HL-60 (cell line): ENCODE data around the gene SLCO2A1.

Experiments used
- POLR2AphosphoS5 ChIP-seq: IDR thresholded peaks from 2 replicates; pipeline ENCODE4 v1.6.1; 2012; ENCODE audit warnings: low read depth
- TF ChIP-seq, protein P1 (sequence below): IDR thresholded peaks from one replicate; pipeline ENCODE4 v1.5.1; 2011; ENCODE audit warnings: low read length, control low read depth, inconsistent platforms; ENCODE audit not compliant: insufficient read depth
- TF ChIP-seq, protein P2 (sequence below): IDR thresholded peaks from 2 replicates; pipeline ENCODE4 v1.6.1; 2012; ENCODE audit warnings: low read depth; ENCODE audit not compliant: insufficient replicate concordance

DNA sequence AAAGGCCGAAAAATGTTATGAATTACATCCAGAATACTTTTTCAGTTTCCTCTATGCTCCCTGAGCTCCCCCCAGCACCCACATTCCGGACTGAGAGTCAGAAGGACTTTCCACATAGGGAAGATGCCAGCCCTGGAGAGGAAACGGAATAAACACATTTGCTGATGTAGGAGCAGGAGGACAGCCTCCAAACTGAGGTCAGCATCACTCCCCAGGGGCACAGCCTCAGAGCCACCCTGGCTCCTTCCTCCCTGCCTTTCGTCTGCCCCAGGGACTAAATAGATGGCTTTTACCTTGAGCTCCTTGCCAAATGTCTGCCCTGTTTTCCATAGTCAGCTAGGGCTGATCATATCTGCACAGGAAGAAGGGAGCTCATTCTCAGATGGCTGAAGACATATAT is 22.6 kb upstream of the SLCO2A1 start:
- TF ChIP-seq POLR2AphosphoS5: no peak
- TF ChIP-seq, protein P1, sequence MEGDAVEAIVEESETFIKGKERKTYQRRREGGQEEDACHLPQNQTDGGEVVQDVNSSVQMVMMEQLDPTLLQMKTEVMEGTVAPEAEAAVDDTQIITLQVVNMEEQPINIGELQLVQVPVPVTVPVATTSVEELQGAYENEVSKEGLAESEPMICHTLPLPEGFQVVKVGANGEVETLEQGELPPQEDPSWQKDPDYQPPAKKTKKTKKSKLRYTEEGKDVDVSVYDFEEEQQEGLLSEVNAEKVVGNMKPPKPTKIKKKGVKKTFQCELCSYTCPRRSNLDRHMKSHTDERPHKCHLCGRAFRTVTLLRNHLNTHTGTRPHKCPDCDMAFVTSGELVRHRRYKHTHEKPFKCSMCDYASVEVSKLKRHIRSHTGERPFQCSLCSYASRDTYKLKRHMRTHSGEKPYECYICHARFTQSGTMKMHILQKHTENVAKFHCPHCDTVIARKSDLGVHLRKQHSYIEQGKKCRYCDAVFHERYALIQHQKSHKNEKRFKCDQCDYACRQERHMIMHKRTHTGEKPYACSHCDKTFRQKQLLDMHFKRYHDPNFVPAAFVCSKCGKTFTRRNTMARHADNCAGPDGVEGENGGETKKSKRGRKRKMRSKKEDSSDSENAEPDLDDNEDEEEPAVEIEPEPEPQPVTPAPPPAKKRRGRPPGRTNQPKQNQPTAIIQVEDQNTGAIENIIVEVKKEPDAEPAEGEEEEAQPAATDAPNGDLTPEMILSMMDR: no peak
- TF ChIP-seq, protein P2, sequence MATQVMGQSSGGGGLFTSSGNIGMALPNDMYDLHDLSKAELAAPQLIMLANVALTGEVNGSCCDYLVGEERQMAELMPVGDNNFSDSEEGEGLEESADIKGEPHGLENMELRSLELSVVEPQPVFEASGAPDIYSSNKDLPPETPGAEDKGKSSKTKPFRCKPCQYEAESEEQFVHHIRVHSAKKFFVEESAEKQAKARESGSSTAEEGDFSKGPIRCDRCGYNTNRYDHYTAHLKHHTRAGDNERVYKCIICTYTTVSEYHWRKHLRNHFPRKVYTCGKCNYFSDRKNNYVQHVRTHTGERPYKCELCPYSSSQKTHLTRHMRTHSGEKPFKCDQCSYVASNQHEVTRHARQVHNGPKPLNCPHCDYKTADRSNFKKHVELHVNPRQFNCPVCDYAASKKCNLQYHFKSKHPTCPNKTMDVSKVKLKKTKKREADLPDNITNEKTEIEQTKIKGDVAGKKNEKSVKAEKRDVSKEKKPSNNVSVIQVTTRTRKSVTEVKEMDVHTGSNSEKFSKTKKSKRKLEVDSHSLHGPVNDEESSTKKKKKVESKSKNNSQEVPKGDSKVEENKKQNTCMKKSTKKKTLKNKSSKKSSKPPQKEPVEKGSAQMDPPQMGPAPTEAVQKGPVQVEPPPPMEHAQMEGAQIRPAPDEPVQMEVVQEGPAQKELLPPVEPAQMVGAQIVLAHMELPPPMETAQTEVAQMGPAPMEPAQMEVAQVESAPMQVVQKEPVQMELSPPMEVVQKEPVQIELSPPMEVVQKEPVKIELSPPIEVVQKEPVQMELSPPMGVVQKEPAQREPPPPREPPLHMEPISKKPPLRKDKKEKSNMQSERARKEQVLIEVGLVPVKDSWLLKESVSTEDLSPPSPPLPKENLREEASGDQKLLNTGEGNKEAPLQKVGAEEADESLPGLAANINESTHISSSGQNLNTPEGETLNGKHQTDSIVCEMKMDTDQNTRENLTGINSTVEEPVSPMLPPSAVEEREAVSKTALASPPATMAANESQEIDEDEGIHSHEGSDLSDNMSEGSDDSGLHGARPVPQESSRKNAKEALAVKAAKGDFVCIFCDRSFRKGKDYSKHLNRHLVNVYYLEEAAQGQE: no peak
